SH-SY5Y (cell line): Measurements from ENCODE around the gene CCDC93.

Experiments
- GATA2 ChIP-seq: IDR thresholded peaks from 2 replicates; pipeline ENCODE4 v1.6.1; 2011; ENCODE audit warnings: mild to moderate bottlenecking, low read depth, low read length
- GATA3 ChIP-seq: IDR thresholded peaks from 2 replicates; pipeline ENCODE4 v1.6.1; 2011; ENCODE audit warnings: low read depth, mild to moderate bottlenecking, low read length, moderate library complexity

Gene CCDC93

GRCh38 chr2:118013724-118014491 is at the start of gene CCDC93:
CCDC93 (minus strand) TSS chr2:118014070; CDS start chr2:118013995, 75 bp downstream.
- no peak for TF ChIP-seq GATA2
- no peak for TF ChIP-seq GATA3

GRCh38 chr2:118062669-118063068 is 48.8 kb upstream of the CCDC93 start:
- no peak for TF ChIP-seq GATA2

GRCh38 chr2:118062048-118062447 is 48.2 kb upstream of the CCDC93 start:
- TF ChIP-seq GATA2, result no peak
- no peak for TF ChIP-seq GATA3

- TF ChIP-seq GATA2 (no peak), GATA3 (no peak)
Measured at GRCh38 chr2:118061135-118061955, 47.5 kb upstream of the CCDC93 start.

GRCh38 chr2:118059919-118060478 is 46.1 kb upstream of the CCDC93 start:
- TF ChIP-seq GATA2 (no peak), GATA3 (no peak)

GRCh38 chr2:118058951-118059350 is 45.1 kb upstream of the CCDC93 start:
- TF ChIP-seq GATA3 (no peak), GATA2 (no peak)

GRCh38 chr2:118056801-118057200 is 42.9 kb upstream of the CCDC93 start:
- TF ChIP-seq GATA2 (no peak), GATA3 (no peak)

GRCh38 chr2:118056165-118056534 is 42.3 kb upstream of the CCDC93 start:
- TF ChIP-seq GATA3, result no peak
- TF ChIP-seq GATA2, result no peak

- TF ChIP-seq GATA3 (no peak), GATA2 (no peak)
Measured at GRCh38 chr2:118055512-118056164, 41.8 kb upstream of the CCDC93 start.

GRCh38 chr2:118054213-118055008 is 40.5 kb upstream of the CCDC93 start:
- TF ChIP-seq GATA2 (no peak), GATA3 (no peak)

GRCh38 chr2:118053681-118054080 is 39.8 kb upstream of the CCDC93 start:
- no peak for TF ChIP-seq GATA2
- no peak for TF ChIP-seq GATA3

- TF ChIP-seq GATA3, result no peak
- no peak for TF ChIP-seq GATA2
Measured at GRCh38 chr2:118052474-118052873, 38.6 kb upstream of the CCDC93 start.

- TF ChIP-seq GATA2 (no peak), GATA3 (no peak)
Measured at GRCh38 chr2:118051826-118052358, 38.0 kb upstream of the CCDC93 start.
